WTC11 (cell line): Measurements from ENCODE around the gene TEX11. TPM values are rescaled to one million over a fixed set of nuclear protein-coding genes. Genes with fewer than 3 reads are reported as not detected.

Experiments used
- ATAC-seq: fragments of 200-7000 bp; cut with Tn5 transposase; 2 replicates; pipeline ENCODE4 v1.10.0; 2021; ENCODE audit warnings: mild to moderate bottlenecking, moderate library complexity
- CTCF ChIA-PET: fragments of 300-600 bp; sonication (Branson Sonifier 250); formaldehyde crosslinking; loops from one replicate; lab custom pipeline; 2021; ENCODE audit warnings: antibody characterized with exemption; lab: Charles Lee
- POLR2A ChIA-PET: fragments of 350-600 bp; sonication (Branson Sonifier 250); formaldehyde crosslinking; loops from one replicate; lab custom pipeline; 2021; ENCODE audit warnings: antibody characterized with exemption; lab: Charles Lee
- DNase-seq: peaks from one replicate; pipeline ENCODE4 v3.0.0; 2021; ENCODE audit warnings: low spot score
- H3K27ac Mint-ChIP-seq: 2 replicates; pipeline ENCODE4 v1.8.0; 2021; ENCODE audit warnings: mixed read lengths
- H3K27me3 Mint-ChIP-seq: 2 replicates; pipeline ENCODE4 v1.8.0; 2021; ENCODE audit warnings: low read depth, mild to moderate bottlenecking, moderate library complexity, mixed read lengths
- H3K36me3 Mint-ChIP-seq: 2 replicates; pipeline ENCODE4 v1.8.0; 2021; ENCODE audit warnings: mixed read lengths
- H3K4me1 Mint-ChIP-seq: 2 replicates; pipeline ENCODE4 v1.8.0; 2022; ENCODE audit warnings: mixed read lengths
- H3K4me3 Mint-ChIP-seq: 2 replicates; pipeline ENCODE4 v1.8.0; 2021; ENCODE audit warnings: mild to moderate bottlenecking, moderate library complexity, mixed read lengths
- H3K9me3 Mint-ChIP-seq: 2 replicates; pipeline ENCODE4 v1.8.0; 2021; ENCODE audit warnings: mixed read lengths
- AFF4 ChIP-seq: sonication (generic); formaldehyde crosslinking; IDR thresholded peaks from 2 replicates; pipeline ENCODE4 v1.8.1; 2023; ENCODE audit warnings: mild to moderate bottlenecking, missing genetic modification reagents, borderline replicate concordance
- EMX1 ChIP-seq: fragments of 250-450 bp; sonication (Bioruptor Pico); IDR thresholded peaks from 2 replicates; pipeline ENCODE4 v1.8.0; 2021; ENCODE audit warnings: mild to moderate bottlenecking
- FOXJ3 ChIP-seq: sonication (generic); formaldehyde crosslinking; IDR thresholded peaks from 2 replicates; pipeline ENCODE4 v1.9.0; 2021; ENCODE audit warnings: missing genetic modification reagents, mild to moderate bottlenecking, borderline replicate concordance
- MAX ChIP-seq: sonication (generic); formaldehyde crosslinking; IDR thresholded peaks from 2 replicates; pipeline ENCODE4 v1.8.0; 2022; ENCODE audit warnings: mild to moderate bottlenecking, missing genetic modification reagents
- USF1 ChIP-seq: sonication (generic); formaldehyde crosslinking; IDR thresholded peaks from 2 replicates; pipeline ENCODE4 v1.8.0; 2022; ENCODE audit warnings: mild to moderate bottlenecking, missing genetic modification reagents
- ZNF219 ChIP-seq: sonication (generic); formaldehyde crosslinking; IDR thresholded peaks from 2 replicates; pipeline ENCODE4 v1.8.0; 2023; ENCODE audit warnings: missing genetic modification reagents, mild to moderate bottlenecking, borderline replicate concordance
- ZNF281 ChIP-seq: sonication (generic); formaldehyde crosslinking; IDR thresholded peaks from 2 replicates; pipeline ENCODE4 v1.8.0; 2023; ENCODE audit warnings: mild to moderate bottlenecking, missing genetic modification reagents
- ZNF396 ChIP-seq: fragments of 250-450 bp; sonication (Bioruptor Pico); IDR thresholded peaks from 2 replicates; pipeline ENCODE4 v1.8.0; 2021; ENCODE audit warnings: mild to moderate bottlenecking, moderate library complexity, borderline replicate concordance
- ZNF671 ChIP-seq: fragments of 250-450 bp; sonication (Bioruptor Pico); IDR thresholded peaks from 2 replicates; pipeline ENCODE4 v1.8.0; 2021; ENCODE audit warnings: mild to moderate bottlenecking
- ZSCAN18 ChIP-seq: fragments of 250-450 bp; sonication (Bioruptor Pico); IDR thresholded peaks from 2 replicates; pipeline ENCODE4 v2.1.2; 2022; ENCODE audit warnings: mild to moderate bottlenecking, moderate library complexity
- total RNA-seq: library from RNA; stranded (reverse); gene quantifications from 3 replicates; pipeline ENCODE4 v1.2.3, GENCODE V29; 2021
- TF ChIP-seq, protein P1 (sequence below): sonication (generic); formaldehyde crosslinking; IDR thresholded peaks from 2 replicates; pipeline ENCODE4 v1.8.1; 2022; ENCODE audit warnings: mild to moderate bottlenecking, missing genetic modification reagents, moderate library complexity, borderline replicate concordance
- TF ChIP-seq, protein P2 (sequence below): sonication (generic); formaldehyde crosslinking; IDR thresholded peaks from 2 replicates; pipeline ENCODE4 v1.8.0; 2023; ENCODE audit warnings: missing genetic modification reagents

TEX11 gene
- total RNA-seq, 1 experiment from 2014 or later, result 0.31 TPM

GRCh38 chrX:70508296-70508911, 400.1 kb downstream of the TEX11 start (continued):
- TF ChIP-seq AFF4, result no peak
- no peak for TF ChIP-seq USF1 (CRISPR knock-in tag)
- TF ChIP-seq ZNF671 (CRISPR knock-in tag), result no peak

- no peak overlapping the region for H3K27ac Mint-ChIP-seq
- CTCF ChIA-PET, result interaction anchor here (0.9 to 2.1 kb wide), 4 partner anchors 28 to 159 kb away, joined by 3 to 13 read pairs (median 4); no protein-coding TSS in a partner anchor
- H3K4me3 Mint-ChIP-seq, result no peak overlapping the region
- peaks cover 16% of the 10 kb centered on the region for H3K36me3 Mint-ChIP-seq
- ATAC-seq, result peak; percentile 62
- H3K9me3 Mint-ChIP-seq, result no peaks in the 10 kb centered on the region
- H3K4me1 Mint-ChIP-seq, result peaks cover 35% of the 10 kb centered on the region
- no peak for DNase-seq
- H3K27me3 Mint-ChIP-seq, result no peaks in the 10 kb centered on the region; the same call in 1 of the 2 replicates
- TF ChIP-seq FOXJ3, result no peak
- no peak for TF ChIP-seq ZNF219
- no peak for TF ChIP-seq ZNF396 (CRISPR knock-in tag)
- no peak for TF ChIP-seq MAX
- no peak for TF ChIP-seq EMX1 (CRISPR knock-in tag)
- TF ChIP-seq, protein P1, sequence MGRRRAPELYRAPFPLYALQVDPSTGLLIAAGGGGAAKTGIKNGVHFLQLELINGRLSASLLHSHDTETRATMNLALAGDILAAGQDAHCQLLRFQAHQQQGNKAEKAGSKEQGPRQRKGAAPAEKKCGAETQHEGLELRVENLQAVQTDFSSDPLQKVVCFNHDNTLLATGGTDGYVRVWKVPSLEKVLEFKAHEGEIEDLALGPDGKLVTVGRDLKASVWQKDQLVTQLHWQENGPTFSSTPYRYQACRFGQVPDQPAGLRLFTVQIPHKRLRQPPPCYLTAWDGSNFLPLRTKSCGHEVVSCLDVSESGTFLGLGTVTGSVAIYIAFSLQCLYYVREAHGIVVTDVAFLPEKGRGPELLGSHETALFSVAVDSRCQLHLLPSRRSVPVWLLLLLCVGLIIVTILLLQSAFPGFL (CRISPR knock-in tag), result no peak
- TF ChIP-seq, protein P2, sequence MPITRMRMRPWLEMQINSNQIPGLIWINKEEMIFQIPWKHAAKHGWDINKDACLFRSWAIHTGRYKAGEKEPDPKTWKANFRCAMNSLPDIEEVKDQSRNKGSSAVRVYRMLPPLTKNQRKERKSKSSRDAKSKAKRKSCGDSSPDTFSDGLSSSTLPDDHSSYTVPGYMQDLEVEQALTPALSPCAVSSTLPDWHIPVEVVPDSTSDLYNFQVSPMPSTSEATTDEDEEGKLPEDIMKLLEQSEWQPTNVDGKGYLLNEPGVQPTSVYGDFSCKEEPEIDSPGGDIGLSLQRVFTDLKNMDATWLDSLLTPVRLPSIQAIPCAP (CRISPR knock-in tag), result no peak
- no peak for TF ChIP-seq ZSCAN18
- no peak for TF ChIP-seq ZNF281 (CRISPR knock-in tag)
- TF ChIP-seq, all 79 proteins: peak for 0
- POLR2A ChIA-PET, result no interaction called here
Measured at GRCh38 chrX:70505451-70505841, 403.1 kb downstream of the TEX11 start.
